K562 (cell line): ENCODE data around the gene PM20D1. TPM values are rescaled to one million over a fixed set of nuclear protein-coding genes. Genes with fewer than 3 reads are reported as not detected.
A peak's percentile ranks its signal among the peaks of the same experiment; 100 is the strongest.

Experiments
- ATAC-seq: fragments of 200-7000 bp; cut with Tn5 transposase; 3 replicates; pipeline ENCODE4 v1.9.1; 2020; ENCODE audit warnings: moderate library complexity
- BruUV-seq: library from RNA; stranded (reverse); fragments of 400-500 nt; replicated peaks from 2 replicates; lab custom pipeline; 2021; lab: Mats Ljungman, UMichigan
- CTCF ChIA-PET: fragments of 300-600 bp; formaldehyde crosslinking; extraction: SDS; loops from one replicate; lab custom pipeline; 2021; ENCODE audit warnings: low intra/inter-chr PET ratio; lab: Yijun Ruan, JAX
- POLR2A ChIA-PET: fragments of 300-600, 350-650 bp; sonication (Branson Sonifier 250); formaldehyde crosslinking; extraction: SDS; loops from one replicate; lab custom pipeline; 2021; ENCODE audit warnings: antibody characterized with exemption, inconsistent platforms; lab: Yijun Ruan, JAX
- DNase-seq, 4 experiments: peaks; one replicate each; pipeline versions ENCODE4 v3.0.0 to v3.0.0-alpha.2; 2011 to 2018; ENCODE audit warnings: low spot score in 3 of 4, mixed read lengths in 3 of 4; ENCODE audit errors: extremely low read depth in 1 of 4
- FAIRE-seq: peaks from 2 replicates; lab custom pipeline; 2011; peaks lifted over from hg19 to GRCh38; lab: Jason Lieb, UNC
- H2AFZ ChIP-seq: 2 replicates; pipeline ENCODE4 v1.6.0; 2011; ENCODE audit warnings: low read depth, low read length, control low read depth, inconsistent platforms
- H3K27ac ChIP-seq: fragments of 200-600 bp; 3 replicates; pipeline ENCODE4 v1.8.0; 2011; ENCODE audit warnings: low read depth, mild to moderate bottlenecking, control low read depth, inconsistent platforms, low read length, moderate library complexity, mixed read lengths; ENCODE audit errors: extremely low read depth
- H3K27me3 ChIP-seq, 2 experiments: fragments of 300-600 bp in 1 of 2; 2 replicates in 1 of 2; 3 replicates in 1 of 2; pipeline versions ENCODE4 v1.6.0 to v1.8.0; 2011; ENCODE audit warnings: inconsistent platforms in 2 of 2, low read length in 2 of 2, mild to moderate bottlenecking in 1 of 2, mixed read lengths in 1 of 2, moderate library complexity in 1 of 2; ENCODE audit not compliant: control insufficient read depth in 2 of 2, insufficient read depth in 2 of 2
- H3K36me3 ChIP-seq: fragments of 300-600 bp; 3 replicates; pipeline ENCODE4 v1.8.0; 2011; ENCODE audit warnings: mild to moderate bottlenecking, low read length, inconsistent platforms; ENCODE audit not compliant: control insufficient read depth, insufficient read depth
- H3K4me1 ChIP-seq, 2 experiments: fragments of 200-600 bp in 1 of 2; replicated peaks in 1 of 2; 2 replicates in 1 of 2; 3 replicates in 1 of 2; pipeline versions ENCODE4 v1.5.1 to v1.8.0; 2011; ENCODE audit warnings: inconsistent platforms in 2 of 2, low read length in 2 of 2, mild to moderate bottlenecking in 1 of 2, mixed read lengths in 1 of 2, moderate library complexity in 1 of 2; ENCODE audit not compliant: control insufficient read depth in 2 of 2, insufficient read depth in 2 of 2
- H3K4me2 ChIP-seq: 2 replicates; pipeline ENCODE4 v1.6.1; 2011; ENCODE audit warnings: low read length, control low read depth, inconsistent platforms, mixed read lengths; ENCODE audit not compliant: insufficient read depth
- H3K4me3 ChIP-seq: fragments of 200-600 bp; sonication (generic), shearing (Covaris generic); 2 replicates; pipeline ENCODE4 v1.5.1; 2016; ENCODE audit warnings: control low read depth, inconsistent platforms
- H3K79me2 ChIP-seq: fragments of 200-600 bp; 3 replicates; pipeline ENCODE4 v1.8.0; 2011; ENCODE audit warnings: low read length, inconsistent platforms; ENCODE audit not compliant: control insufficient read depth, insufficient read depth
- H3K9ac ChIP-seq, 2 experiments: 2 replicates each; pipeline versions ENCODE4 v1.6.0 to v1.6.1; 2011; ENCODE audit warnings: low read depth in 2 of 2, low read length in 2 of 2, control low read depth in 1 of 2, inconsistent platforms in 1 of 2, mild to moderate bottlenecking in 1 of 2, mixed read lengths in 1 of 2; ENCODE audit not compliant: insufficient read depth in 1 of 2
- H3K9me1 ChIP-seq: one replicate; pipeline ENCODE4 v1.6.0; 2011; ENCODE audit warnings: inconsistent platforms, mild to moderate bottlenecking, low read length, moderate library complexity; ENCODE audit not compliant: control insufficient read depth, insufficient read depth
- H3K9me3 ChIP-seq: replicated peaks from 2 replicates; pipeline ENCODE4 v1.5.1; 2011; ENCODE audit warnings: low read depth, low read length, inconsistent platforms; ENCODE audit not compliant: control insufficient read depth, insufficient read depth
- H4K20me1 ChIP-seq: replicated peaks from 2 replicates; pipeline ENCODE4 v1.6.1; 2011; ENCODE audit warnings: low read length, inconsistent platforms, mixed read lengths; ENCODE audit not compliant: control insufficient read depth, insufficient read depth
- ELF1 ChIP-seq: fragments of 200-800 bp; sonication (Bioruptor generic); IDR thresholded peaks from 2 replicates; pipeline ENCODE4 v1.6.1; 2016; ENCODE audit warnings: missing genetic modification characterization, missing compliant biosample characterization
- MAFG ChIP-seq: fragments of 450-650 bp; conservative IDR thresholded peaks from 2 replicates; pipeline ENCODE4 v1.6.1; 2016; ENCODE audit warnings: missing genetic modification characterization, missing compliant biosample characterization
- MCM3 ChIP-seq: fragments of 450-650 bp; IDR thresholded peaks from 2 replicates; pipeline ENCODE4 v1.6.1; 2016
- PHF21A ChIP-seq: fragments of 450-650 bp; IDR thresholded peaks from 2 replicates; pipeline ENCODE4 v1.6.1; 2017; ENCODE audit warnings: low read depth, borderline replicate concordance
- RBM25 ChIP-seq: fragments of 200-400 bp; formaldehyde crosslinking; IDR thresholded peaks from 2 replicates; pipeline ENCODE4 v1.6.1; 2018; ENCODE audit warnings: low read length, low read depth, moderate library complexity; ENCODE audit not compliant: severe bottlenecking
- WGBS: fragments of 100-300 bp; shearing (Covaris generic); methylation state at CpG from one replicate; pipeline ENCODE4 v1.1.6; 2016; ENCODE audit warnings: low coverage, mixed read lengths; ENCODE audit not compliant: insufficient coverage; ENCODE audit errors: missing lambda C conversion rate; 5-methylcytosine and 5-hydroxymethylcytosine counted together
- in situ Hi-C: fragments of 300-500 bp; cut with MboI; formaldehyde crosslinking; loops from 4 replicates; pipeline ENCODE4 v1.15.0; 2018; ENCODE audit warnings: inconsistent platforms, mixed read lengths
- intact Hi-C: fragments of 100-400 bp; cut with micrococcal nuclease; formaldehyde crosslinking; loops from 2 replicates; pipeline ENCODE4 v1.14.2; 2022
- polyA plus RNA-seq, 8 experiments: library from polyadenylated mRNA; depleted of rRNA in 4 of 8; stranded (reverse) in 5 of 8; unstranded in 3 of 8; fragments of >200 nt; fragmentation: Nextera tagmentation in 2 of 8; fragmentation: Illumina TruSeq in 1 of 8; extraction: Ambion mirVana in 2 of 8; extraction: Trizol in 1 of 8; gene quantifications; 2 replicates each; pipeline versions ENCODE4 v1.2.1 to v1.2.3, GENCODE V29; 2011 to 2014; ENCODE audit warnings: inconsistent platforms in 1 of 8, missing spikeins in 1 of 8
- total RNA-seq, 7 experiments: library from RNA; depleted of rRNA in 6 of 7; stranded (reverse); fragments of >200 nt in 6 of 7; fragmentation: Illumina TruSeq in 2 of 7; extraction: Trizol in 2 of 7; gene quantifications; 2 replicates each; pipeline versions ENCODE4 v1.2.1 to v1.2.3, GENCODE V29; 2011 to 2021; ENCODE audit warnings: low replicate concordance in 1 of 7
- TF ChIP-seq, protein P1 (sequence below): fragments of 450-650 bp; IDR thresholded peaks from 2 replicates; pipeline ENCODE4 v1.6.1; 2018; ENCODE audit not compliant: partially characterized antibody

PM20D1 gene
- total and polyA plus RNA-seq, 9 of the 15 experiments (the other 6 are each of a cell fraction or from before 2014, with no cell fraction given), result not detected

DNA sequence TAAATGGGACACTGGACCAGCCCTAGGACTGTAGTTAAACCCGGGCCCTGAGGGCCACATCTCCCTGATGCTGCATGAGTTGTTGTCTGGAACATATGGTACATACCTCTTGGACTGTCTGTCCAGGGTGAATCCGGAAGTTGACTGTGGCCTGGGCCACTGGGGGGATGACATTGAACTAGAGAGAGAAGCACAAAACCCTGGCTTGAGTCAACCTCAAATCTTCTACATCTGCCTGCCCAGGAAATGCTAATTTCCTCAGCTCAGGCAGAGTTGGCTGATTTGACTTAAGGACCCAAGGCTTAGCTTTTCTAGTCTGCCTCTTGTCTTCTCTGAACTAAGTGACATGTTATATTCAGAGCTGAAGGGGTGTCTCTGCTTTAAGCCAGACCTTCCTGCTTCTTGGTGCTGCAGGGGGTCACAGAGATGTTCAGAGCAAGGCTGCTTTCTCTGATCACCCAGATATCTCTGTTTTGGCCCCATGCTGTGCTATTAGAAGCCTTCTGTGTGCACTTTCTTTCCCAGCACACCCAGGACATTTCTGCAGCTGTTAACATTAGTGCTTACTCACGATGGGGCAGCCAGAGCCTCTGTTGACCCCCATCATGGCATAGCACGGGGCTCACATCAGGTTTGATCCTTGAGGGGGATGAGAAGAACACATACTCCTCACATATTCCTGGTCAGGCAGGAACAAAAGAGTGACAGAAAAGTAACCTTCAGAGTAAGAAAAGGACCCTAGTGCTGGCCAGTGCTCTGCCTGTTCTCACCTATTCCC is 9.6 kb downstream of the PM20D1 start:
- Histone ChIP-seq H3K4me2 (no peak overlapping the region), H3K9me1 (no peaks in the 10 kb centered on the region), H3K9ac (no peak overlapping the region; a peak in 1 of 4 replicates), H3K4me1 (no peaks in the 10 kb centered on the region; a peak in 1 of 5 replicates), H3K9me3 (no peaks in the 10 kb centered on the region), H3K27ac (no peak overlapping the region), H3K27me3 (peaks cover 13 to 22% of the 10 kb centered on the region in 2 experiments; a peak in 3 of 5 replicates), H3K36me3 (no peaks in the 10 kb centered on the region), H3K79me2 (no peaks in the 10 kb centered on the region), H2AFZ (no peak overlapping the region; the same call in 1 of the 2 replicates), H4K20me1 (no peaks in the 10 kb centered on the region), H3K4me3 (no peak overlapping the region)
- ChIA-PET POLR2A (interaction anchor here (0.8 kb wide), 1 partner anchor 13 kb away, joined by 3 read pairs; no protein-coding TSS in a partner anchor), CTCF (no interaction called here)
- WGBS, result 3% methylated on average over 4 of the region's 4 CpGs
- in situ Hi-C loops (no loop called here), intact Hi-C loops (no loop called here)
- DNase-seq, result no peak
- peak; percentile 11 for FAIRE-seq
- TF ChIP-seq MCM3 (no peak), PHF21A (no peak), RBM25 (no peak), ELF1 (tag) (peak; percentile 19; the same call in 1 of the 2 replicates), MAFG (tag) (0 out of 2 replicates have a peak, but pooled peaks have one; percentile 30)
- TF ChIP-seq, protein P1, sequence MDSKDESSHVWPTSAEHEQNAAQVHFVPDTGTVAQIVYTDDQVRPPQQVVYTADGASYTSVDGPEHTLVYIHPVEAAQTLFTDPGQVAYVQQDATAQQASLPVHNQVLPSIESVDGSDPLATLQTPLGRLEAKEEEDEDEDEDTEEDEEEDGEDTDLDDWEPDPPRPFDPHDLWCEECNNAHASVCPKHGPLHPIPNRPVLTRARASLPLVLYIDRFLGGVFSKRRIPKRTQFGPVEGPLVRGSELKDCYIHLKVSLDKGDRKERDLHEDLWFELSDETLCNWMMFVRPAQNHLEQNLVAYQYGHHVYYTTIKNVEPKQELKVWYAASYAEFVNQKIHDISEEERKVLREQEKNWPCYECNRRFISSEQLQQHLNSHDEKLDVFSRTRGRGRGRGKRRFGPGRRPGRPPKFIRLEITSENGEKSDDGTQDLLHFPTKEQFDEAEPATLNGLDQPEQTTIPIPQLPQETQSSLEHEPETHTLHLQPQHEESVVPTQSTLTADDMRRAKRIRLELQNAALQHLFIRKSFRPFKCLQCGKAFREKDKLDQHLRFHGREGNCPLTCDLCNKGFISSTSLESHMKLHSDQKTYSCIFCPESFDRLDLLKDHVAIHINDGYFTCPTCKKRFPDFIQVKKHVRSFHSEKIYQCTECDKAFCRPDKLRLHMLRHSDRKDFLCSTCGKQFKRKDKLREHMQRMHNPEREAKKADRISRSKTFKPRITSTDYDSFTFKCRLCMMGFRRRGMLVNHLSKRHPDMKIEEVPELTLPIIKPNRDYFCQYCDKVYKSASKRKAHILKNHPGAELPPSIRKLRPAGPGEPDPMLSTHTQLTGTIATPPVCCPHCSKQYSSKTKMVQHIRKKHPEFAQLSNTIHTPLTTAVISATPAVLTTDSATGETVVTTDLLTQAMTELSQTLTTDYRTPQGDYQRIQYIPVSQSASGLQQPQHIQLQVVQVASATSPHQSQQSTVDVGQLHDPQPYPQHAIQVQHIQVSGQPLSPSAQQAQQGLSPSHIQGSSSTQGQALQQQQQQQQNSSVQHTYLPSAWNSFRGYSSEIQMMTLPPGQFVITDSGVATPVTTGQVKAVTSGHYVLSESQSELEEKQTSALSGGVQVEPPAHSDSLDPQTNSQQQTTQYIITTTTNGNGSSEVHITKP, result peak; percentile 14
- no TSS peak for BruUV-seq
- peak; percentile 41 for ATAC-seq
